ENCODE measurements around the gene SPAG16.

The SPAG16 gene

GRCh38 chr2:214361116-214361515 is 1076.9 kb downstream of the SPAG16 start:
- Mint-ChIP-seq H3K4me3 (no peak overlapping the region), H3K27me3 (no peaks in the 10 kb centered on the region), H3K4me1 (no peaks in the 10 kb centered on the region), H3K9me3 (peaks cover 14% of the 10 kb centered on the region), H3K36me3 (no peaks in the 10 kb centered on the region), H3K27ac (no peak overlapping the region)
- no peak for ATAC-seq

GRCh38 chr2:214365549-214365948 is 1081.3 kb downstream of the SPAG16 start:
- Mint-ChIP-seq H3K9me3 (peaks cover 6% of the 10 kb centered on the region), H3K4me1 (no peaks in the 10 kb centered on the region), H3K36me3 (no peaks in the 10 kb centered on the region), H3K27ac (no peak overlapping the region), H3K27me3 (no peaks in the 10 kb centered on the region), H3K4me3 (no peak overlapping the region)
- ATAC-seq, result no peak

- Mint-ChIP-seq H3K9me3 (peaks cover 6% of the 10 kb centered on the region), H3K4me3 (no peak overlapping the region), H3K27ac (no peak overlapping the region), H3K4me1 (no peaks in the 10 kb centered on the region), H3K27me3 (no peaks in the 10 kb centered on the region), H3K36me3 (no peaks in the 10 kb centered on the region)
- no peak for ATAC-seq
Measured at GRCh38 chr2:214367171-214367570, 1082.9 kb downstream of the SPAG16 start.

- H3K27ac Mint-ChIP-seq, result no peak overlapping the region
- no peaks in the 10 kb centered on the region for H3K36me3 Mint-ChIP-seq
- no peaks in the 10 kb centered on the region for H3K27me3 Mint-ChIP-seq
- no peaks in the 10 kb centered on the region for H3K4me1 Mint-ChIP-seq
- no peak for ATAC-seq
- no peak overlapping the region for H3K4me3 Mint-ChIP-seq
- no peaks in the 10 kb centered on the region for H3K9me3 Mint-ChIP-seq
Measured at GRCh38 chr2:214376618-214377285, 1092.5 kb downstream of the SPAG16 start.

GRCh38 chr2:214377286-214377624 is 1093.0 kb downstream of the SPAG16 start:
- no peak overlapping the region for H3K27ac Mint-ChIP-seq
- H3K36me3 Mint-ChIP-seq, result no peaks in the 10 kb centered on the region
- no peaks in the 10 kb centered on the region for H3K27me3 Mint-ChIP-seq
- no peak for ATAC-seq
- no peaks in the 10 kb centered on the region for H3K9me3 Mint-ChIP-seq
- H3K4me1 Mint-ChIP-seq, result no peaks in the 10 kb centered on the region
- H3K4me3 Mint-ChIP-seq, result no peak overlapping the region

- no peak overlapping the region for H3K27ac Mint-ChIP-seq
- no peak for ATAC-seq
- no peaks in the 10 kb centered on the region for H3K4me1 Mint-ChIP-seq
- no peaks in the 10 kb centered on the region for H3K36me3 Mint-ChIP-seq
- H3K27me3 Mint-ChIP-seq, result no peaks in the 10 kb centered on the region
- no peak overlapping the region for H3K4me3 Mint-ChIP-seq
- no peaks in the 10 kb centered on the region for H3K9me3 Mint-ChIP-seq
Measured at GRCh38 chr2:214378455-214379103, 1094.3 kb downstream of the SPAG16 start.

GRCh38 chr2:214379227-214379626 is 1095.0 kb downstream of the SPAG16 start:
- Mint-ChIP-seq H3K9me3 (no peaks in the 10 kb centered on the region), H3K27me3 (no peaks in the 10 kb centered on the region), H3K4me3 (no peak overlapping the region), H3K36me3 (no peaks in the 10 kb centered on the region), H3K27ac (no peak overlapping the region), H3K4me1 (no peaks in the 10 kb centered on the region)
- ATAC-seq, result no peak

GRCh38 chr2:214380681-214381080 is 1096.4 kb downstream of the SPAG16 start:
- no peaks in the 10 kb centered on the region for H3K4me1 Mint-ChIP-seq
- no peaks in the 10 kb centered on the region for H3K36me3 Mint-ChIP-seq
- H3K27me3 Mint-ChIP-seq, result no peaks in the 10 kb centered on the region
- H3K4me3 Mint-ChIP-seq, result no peak overlapping the region
- H3K27ac Mint-ChIP-seq, result no peak overlapping the region
- no peaks in the 10 kb centered on the region for H3K9me3 Mint-ChIP-seq
- ATAC-seq, result no peak

- Mint-ChIP-seq H3K4me1 (no peaks in the 10 kb centered on the region), H3K9me3 (no peaks in the 10 kb centered on the region)
Measured at GRCh38 chr2:214382229-214382628, 1098.0 kb downstream of the SPAG16 start.

GRCh38 chr2:214386720-214387119 is 1102.5 kb downstream of the SPAG16 start:
- Mint-ChIP-seq H3K4me1 (no peaks in the 10 kb centered on the region), H3K36me3 (no peaks in the 10 kb centered on the region), H3K9me3 (no peaks in the 10 kb centered on the region), H3K4me3 (no peak overlapping the region), H3K27me3 (no peaks in the 10 kb centered on the region), H3K27ac (no peak overlapping the region)
- no peak for ATAC-seq

More at GRCh38 chr2:214382229-214382628, 1098.0 kb downstream of the SPAG16 start:
- H3K36me3 Mint-ChIP-seq, result no peaks in the 10 kb centered on the region
- H3K4me3 Mint-ChIP-seq, result no peak overlapping the region
- ATAC-seq, result no peak
- no peaks in the 10 kb centered on the region for H3K27me3 Mint-ChIP-seq
- no peak overlapping the region for H3K27ac Mint-ChIP-seq

GRCh38 chr2:214389334-214389733 is 1105.1 kb downstream of the SPAG16 start:
- no peaks in the 10 kb centered on the region for H3K36me3 Mint-ChIP-seq
- ATAC-seq, result no peak
- H3K4me1 Mint-ChIP-seq, result no peaks in the 10 kb centered on the region
- no peak overlapping the region for H3K4me3 Mint-ChIP-seq
- no peaks in the 10 kb centered on the region for H3K27me3 Mint-ChIP-seq
- no peaks in the 10 kb centered on the region for H3K9me3 Mint-ChIP-seq
- no peak overlapping the region for H3K27ac Mint-ChIP-seq

- no peaks in the 10 kb centered on the region for H3K27me3 Mint-ChIP-seq
- no peaks in the 10 kb centered on the region for H3K4me1 Mint-ChIP-seq
- H3K9me3 Mint-ChIP-seq, result peaks cover 4% of the 10 kb centered on the region
- H3K36me3 Mint-ChIP-seq, result no peaks in the 10 kb centered on the region
- H3K27ac Mint-ChIP-seq, result no peak overlapping the region
- no peak for ATAC-seq
- no peak overlapping the region for H3K4me3 Mint-ChIP-seq
Measured at GRCh38 chr2:214393796-214394195, 1109.5 kb downstream of the SPAG16 start.

- Mint-ChIP-seq H3K4me3 (no peak overlapping the region), H3K27ac (no peak overlapping the region), H3K27me3 (no peaks in the 10 kb centered on the region), H3K36me3 (no peaks in the 10 kb centered on the region), H3K9me3 (peaks cover 4% of the 10 kb centered on the region), H3K4me1 (no peaks in the 10 kb centered on the region)
- no peak for ATAC-seq
Measured at GRCh38 chr2:214395040-214395439, 1110.8 kb downstream of the SPAG16 start.

- Mint-ChIP-seq H3K27me3 (no peaks in the 10 kb centered on the region), H3K4me3 (no peak overlapping the region), H3K9me3 (no peaks in the 10 kb centered on the region), H3K36me3 (no peaks in the 10 kb centered on the region), H3K4me1 (no peaks in the 10 kb centered on the region), H3K27ac (no peak overlapping the region)
- ATAC-seq, result no peak
Measured at GRCh38 chr2:214401580-214401979, 1117.3 kb downstream of the SPAG16 start.

- no peak for ATAC-seq
- Mint-ChIP-seq H3K4me1 (no peaks in the 10 kb centered on the region), H3K4me3 (no peak overlapping the region), H3K9me3 (no peaks in the 10 kb centered on the region), H3K27me3 (no peaks in the 10 kb centered on the region), H3K27ac (no peak overlapping the region), H3K36me3 (no peaks in the 10 kb centered on the region)
Measured at GRCh38 chr2:214410128-214410775, 1126.0 kb downstream of the SPAG16 start.
